Left hindlimb (tissue), 1 donor: Measurements from ENCODE around the gene MEGF11.

Experiments
- DNase-seq: peaks from one replicate; pipeline ENCODE4 v3.0.0-alpha.2; 2018

MEGF11 gene

GRCh38 chr15:66214246-66214645, 39.3 kb downstream of the MEGF11 start:
- no peak for DNase-seq

- peak; percentile 38 for DNase-seq
Observed at GRCh38 chr15:66212563-66212921, 41.0 kb downstream of the MEGF11 start.

GRCh38 chr15:66211670-66212562, 41.6 kb downstream of the MEGF11 start:
- no peak for DNase-seq

GRCh38 chr15:66210684-66211083, 42.9 kb downstream of the MEGF11 start:
- no peak for DNase-seq

DNA sequence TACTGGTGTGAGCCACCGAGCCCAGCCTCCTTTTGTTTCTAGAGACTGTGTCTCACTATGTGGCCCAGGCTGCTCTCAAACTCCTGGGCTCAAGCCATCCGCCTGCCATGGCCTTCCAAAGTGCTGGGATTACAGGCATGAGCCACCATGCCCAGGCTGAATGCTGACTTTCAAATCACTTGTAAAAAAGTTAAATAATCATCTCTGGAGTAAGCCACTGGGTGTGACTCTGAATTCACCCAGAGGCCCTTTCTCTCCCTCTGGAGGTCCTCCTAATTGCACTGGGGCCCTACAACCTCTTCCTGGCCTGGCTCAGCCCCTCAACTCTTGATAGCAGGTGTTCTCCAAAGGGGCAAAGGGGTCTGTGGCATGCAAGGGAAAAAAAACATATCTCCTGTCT, 54.8 kb downstream of the MEGF11 start:
- no peak for DNase-seq

DNA sequence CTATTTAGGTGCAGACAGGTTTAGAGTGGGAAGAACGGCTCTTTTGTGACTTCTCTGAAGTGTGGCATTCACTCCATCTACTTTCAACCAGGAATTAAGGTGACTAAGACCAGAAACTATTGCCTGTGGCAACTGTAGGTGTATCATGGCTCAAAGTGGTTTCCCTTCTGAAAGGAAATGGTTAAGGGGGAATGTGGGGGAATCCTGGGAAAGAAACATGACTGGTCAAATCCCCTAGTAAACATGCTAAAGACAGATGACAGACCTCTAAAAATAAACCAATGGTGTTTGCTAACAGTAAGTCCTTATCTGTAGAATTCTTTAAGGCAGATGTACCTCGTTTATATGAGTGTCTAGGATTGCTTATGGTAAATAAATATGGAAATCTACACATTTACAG, 56.9 kb downstream of the MEGF11 start:
- DNase-seq = no peak

GRCh38 chr15:66195621-66196230, 57.8 kb downstream of the MEGF11 start:
- no peak for DNase-seq

DNA sequence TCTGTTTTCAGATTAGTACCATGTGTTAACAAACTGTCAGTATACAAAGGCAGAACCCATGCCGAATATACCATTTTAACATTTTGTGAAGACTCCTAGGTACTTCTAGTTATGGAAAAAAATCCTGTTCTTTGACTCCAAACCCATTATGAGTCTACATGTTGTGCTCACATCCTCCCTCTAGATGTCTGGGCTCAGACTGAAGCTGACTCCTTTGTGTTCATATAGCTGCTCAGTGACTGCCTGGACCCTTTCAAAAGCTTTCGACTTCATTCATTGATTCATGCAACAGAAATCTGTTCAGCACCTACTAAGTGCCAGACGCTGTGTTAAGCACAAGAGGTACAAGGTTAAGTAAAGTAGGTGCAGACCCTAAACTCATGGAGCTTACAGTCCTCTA, 60.5 kb downstream of the MEGF11 start:
- no peak for DNase-seq

DNA sequence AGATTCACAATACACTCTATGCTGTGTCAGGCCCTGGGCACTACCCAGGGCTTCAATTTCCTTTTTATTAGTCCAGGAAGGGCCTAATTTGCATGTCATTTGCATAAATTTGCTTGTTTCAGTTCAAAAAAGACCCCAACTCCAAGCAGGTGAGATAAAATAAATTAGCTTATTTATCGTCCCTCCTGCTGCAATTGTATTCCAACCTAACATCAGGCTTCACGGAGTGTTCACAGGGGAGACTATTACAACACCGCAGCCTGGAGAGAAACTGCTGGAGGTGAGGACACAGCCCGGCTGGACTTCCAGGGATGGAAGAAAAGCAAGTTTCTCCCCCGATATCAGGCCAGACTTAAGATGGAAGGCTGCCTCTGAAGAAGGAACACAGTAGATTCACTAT, 62.8 kb downstream of the MEGF11 start:
- no peak for DNase-seq

DNA sequence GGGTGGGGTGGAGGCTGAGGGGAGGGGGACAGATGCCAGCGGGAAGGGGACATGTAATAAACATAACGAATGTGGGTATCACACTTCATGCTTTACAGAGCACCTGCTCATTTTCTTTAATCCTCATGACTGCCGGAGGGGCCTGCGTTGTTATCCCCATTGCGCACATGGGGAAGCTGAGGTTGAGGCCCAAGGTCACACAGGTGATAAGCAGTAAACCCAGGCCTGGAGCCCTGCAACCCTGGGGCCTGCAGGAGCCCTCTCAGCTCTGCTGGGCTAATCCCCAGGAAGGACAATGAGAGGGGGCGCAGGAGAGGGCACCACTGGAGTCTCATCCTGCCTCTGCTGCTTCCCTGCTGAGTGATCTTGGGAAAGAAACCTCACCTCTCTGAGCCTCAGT, 64.3 kb downstream of the MEGF11 start:
- DNase-seq = no peak

DNA sequence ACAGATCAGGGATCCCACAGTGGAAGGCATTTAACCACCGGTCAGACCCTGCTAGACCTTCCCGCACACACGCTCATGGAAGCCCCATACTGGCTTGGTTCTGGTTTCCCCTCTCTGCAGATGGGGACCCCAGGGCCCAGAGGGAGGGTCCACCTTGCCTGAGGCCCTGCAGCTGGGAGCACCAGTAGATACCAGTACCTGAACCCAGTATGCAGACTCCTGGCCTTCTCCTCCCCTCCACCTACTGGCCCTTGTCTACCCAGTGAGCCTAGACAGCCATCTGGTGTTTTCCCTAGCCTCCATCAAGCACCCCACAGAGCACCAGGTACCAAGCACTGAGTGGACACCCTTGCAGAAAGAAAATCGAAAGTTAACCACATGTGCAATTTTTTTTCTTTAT, 65.1 kb downstream of the MEGF11 start:
- DNase-seq = no peak

GRCh38 chr15:66187271-66187670, 66.3 kb downstream of the MEGF11 start:
- DNase-seq = no peak

DNA sequence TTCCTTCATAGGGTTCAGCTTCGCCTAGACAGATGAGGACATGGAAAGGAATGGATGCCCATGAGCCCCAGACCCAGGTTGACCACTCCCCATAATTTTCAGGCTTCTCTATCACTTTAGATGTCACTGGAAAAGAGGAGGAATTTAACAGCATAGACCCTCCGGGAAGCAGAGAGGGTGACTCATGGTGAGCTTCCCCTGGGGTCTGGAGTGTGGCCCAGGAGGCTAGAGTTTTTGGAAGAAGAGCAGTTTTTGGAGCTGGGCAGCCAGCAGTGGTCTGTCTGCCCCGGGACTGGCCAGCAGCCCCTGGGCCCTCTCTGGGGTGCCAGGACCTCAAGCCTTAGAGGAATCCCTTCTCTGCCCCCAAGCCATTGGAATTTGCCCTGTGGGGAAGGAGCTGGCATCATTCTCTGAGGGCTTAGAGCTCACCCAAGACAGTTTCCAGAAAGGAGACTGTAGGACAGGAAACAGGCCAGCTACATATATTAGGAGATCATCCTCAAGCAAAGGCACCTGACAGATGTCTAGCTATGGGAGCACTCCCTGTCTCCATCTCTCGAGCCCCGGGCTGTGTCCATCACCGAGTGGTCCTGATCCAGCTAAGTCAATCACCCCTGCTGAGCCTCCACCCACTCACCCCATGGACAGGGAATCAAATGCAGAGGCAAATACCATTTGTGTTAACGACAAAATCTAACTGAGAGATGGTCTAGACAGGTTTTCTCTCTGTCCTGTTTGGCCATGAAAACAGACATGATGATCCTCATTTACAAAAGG, 67.3 kb downstream of the MEGF11 start:
- no peak for DNase-seq

DNA sequence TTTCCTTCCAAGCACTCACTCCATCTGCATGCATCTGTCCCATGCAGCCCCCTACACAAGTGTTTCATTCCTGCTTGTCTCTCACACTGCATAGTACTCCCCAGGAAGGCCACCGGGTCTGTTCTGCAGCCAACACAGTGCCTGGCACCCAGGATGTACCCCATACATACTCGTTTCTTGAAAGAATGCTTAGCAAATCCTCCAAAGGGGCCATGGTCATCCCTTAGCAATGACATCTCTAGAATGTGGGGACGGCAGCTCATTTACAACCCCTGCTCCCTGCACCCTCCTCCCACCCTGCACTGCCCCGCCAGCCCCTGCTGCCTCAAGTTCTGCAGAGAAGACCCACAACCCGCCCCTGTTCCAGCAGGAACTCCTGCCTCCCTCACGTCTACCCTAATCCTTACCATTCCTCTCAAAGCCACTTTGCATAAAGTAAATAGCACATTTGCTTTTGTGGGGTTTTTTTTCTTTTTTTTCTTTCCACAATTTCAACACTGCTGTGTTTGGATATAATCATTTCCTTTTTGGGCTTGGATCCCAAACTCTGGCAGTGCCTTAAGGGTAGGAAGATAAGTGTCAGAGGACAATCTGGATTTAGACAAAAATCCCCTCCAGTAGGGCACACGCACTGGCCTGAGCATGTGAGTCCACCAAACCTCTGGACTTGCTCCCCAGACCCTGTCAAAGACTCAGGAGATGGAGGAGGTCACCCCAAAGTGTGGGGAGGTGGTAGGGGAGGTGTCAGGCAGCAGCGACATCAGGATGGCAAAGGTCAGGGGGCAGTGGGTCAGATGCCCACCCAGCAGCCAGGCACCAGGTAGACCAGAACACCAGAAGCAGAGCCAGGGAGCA, 68.4 kb downstream of the MEGF11 start:
- no peak for DNase-seq

DNA sequence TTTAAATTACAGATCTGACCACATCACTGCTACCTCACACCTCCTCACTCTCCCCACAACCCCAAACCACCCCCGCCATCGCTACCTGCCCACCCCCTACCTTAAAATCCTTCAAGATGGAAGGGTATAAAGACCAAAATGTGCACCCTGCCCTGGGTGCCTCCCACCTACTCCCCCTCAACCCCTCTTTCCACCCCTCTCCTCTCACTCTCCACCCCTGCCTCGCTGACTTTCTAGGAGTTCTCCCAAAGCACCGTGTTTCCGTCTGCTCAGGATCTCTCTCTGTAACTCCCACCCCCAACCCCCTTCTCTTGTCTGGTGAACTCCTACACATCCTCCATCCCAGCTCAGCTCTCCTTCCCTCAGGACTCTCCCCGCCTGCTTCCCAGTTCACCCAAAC, 69.1 kb downstream of the MEGF11 start:
- DNase-seq = no peak

DNA sequence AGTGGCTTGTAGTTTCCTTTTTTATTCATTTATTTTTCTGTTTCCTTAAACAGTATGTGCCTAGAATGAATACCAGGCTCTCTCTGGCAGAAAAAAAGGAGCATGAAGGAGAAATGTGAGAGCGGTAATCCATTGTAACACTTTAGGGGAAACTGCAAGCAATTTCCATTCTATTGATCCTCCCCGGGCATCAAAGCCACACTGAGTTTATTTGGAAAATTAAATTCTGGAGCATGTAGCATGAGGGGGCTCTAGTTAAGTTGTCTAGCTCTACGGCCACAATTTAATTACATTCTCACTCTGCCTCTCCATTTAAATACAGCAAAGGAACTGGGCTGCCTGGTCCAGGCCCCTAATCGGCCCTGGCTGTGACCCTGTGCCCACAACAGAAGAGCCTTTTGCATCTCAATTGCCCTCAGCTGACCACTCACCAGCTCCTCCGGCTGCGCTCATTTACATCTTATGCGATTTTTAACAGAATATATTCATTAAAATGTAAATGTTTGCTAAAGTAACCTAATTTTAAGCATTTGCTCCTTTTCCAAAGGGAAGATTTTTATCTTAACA, 72.9 kb downstream of the MEGF11 start:
- no peak for DNase-seq

DNA sequence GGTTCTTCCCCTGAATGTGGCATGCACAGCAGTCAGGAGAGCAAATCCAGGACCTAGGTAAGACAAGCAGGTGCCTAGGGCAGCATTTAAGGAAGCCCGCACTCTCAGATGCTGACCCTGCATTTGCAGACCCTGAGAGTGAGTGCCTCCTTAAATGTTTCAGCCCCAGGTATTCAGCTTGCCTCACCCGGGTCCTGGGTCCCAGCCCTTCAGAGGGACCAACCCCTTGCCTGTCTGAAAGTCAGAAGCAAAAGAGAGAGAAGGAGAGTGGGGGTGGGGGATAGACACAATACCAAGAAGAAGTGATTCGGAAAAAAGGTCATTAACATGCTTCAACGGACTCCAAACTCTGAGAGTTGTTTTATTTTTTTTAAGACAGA, 75.0 kb downstream of the MEGF11 start:
- DNase-seq = no peak

GRCh38 chr15:66172324-66172980, 81.1 kb downstream of the MEGF11 start:
- DNase-seq = no peak

DNA sequence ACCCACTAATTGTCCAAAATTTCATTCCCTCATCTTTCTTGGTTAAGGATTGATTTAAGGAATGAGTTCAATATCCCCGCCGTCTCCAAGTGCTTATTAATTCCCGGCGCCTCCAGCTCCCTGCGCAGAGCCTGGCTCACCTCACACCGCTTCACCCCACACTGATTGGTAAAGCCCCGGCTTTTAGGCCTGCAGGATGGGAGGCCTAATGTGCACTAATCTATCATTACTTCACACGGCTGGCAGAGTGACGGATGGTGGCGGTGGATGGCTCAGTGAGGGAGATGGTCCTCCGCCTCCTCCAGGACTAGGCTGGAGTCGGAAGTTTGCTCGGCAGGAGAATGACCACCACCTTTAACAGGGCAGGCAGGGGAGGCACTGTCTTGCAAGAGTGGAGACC, 81.7 kb downstream of the MEGF11 start:
- DNase-seq = no peak

- no peak for DNase-seq
Observed at GRCh38 chr15:66170716-66171115, 82.8 kb downstream of the MEGF11 start.

DNA sequence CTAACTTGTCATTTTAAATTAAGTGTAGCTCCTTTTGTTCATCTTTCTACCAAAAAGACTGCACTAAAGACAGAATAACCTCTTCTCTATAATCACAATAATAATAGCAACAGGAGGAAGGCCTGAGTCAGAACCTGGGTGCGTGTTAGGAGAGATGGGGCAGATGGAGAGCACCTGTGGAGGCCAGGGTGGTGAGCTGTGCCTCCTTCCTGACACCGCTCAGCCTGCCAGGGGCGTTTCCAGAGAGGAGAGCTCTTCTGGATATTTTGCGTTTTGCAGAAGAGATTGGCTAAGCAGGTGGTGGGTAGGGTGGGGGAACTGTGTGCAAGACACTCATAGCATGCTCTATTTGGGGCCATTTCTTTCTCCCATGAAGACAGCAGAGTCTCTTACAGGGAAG, 83.5 kb downstream of the MEGF11 start:
- DNase-seq = no peak

DNA sequence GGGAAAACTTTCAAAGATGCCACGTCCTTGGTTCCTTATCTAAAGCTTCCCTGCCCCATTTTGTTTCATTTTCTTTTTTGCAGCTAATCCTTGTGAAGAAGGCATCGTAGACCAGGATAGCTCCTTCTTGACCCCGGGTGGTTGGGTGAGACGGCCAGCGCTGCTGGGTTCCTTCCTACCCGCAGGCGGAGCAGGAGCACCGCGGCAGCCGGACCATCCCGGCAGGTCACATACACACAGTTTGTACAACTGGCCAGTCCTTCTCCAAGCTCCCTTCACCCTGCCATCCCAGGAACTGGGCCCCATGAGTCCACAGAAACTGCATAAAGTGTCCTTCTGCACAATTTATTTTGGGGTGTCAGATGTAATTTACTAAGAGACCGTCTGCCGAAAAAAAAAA, 83.9 kb downstream of the MEGF11 start:
- DNase-seq = no peak
